ENCODE data around the gene CTNND2. TPM values are rescaled to one million over a fixed set of nuclear protein-coding genes. Genes with fewer than 3 reads are reported as not detected.

Gene CTNND2
- total RNA-seq, 1 donor from 2014 or later = not detected

GRCh38 chr5:11385251-11385900, 518.9 kb downstream of the CTNND2 start:
- intact Hi-C loops (cut with micrococcal nuclease) = no loop called here
- DNase-seq (ENCODE audit: low spot score) = no peak
- Mint-ChIP-seq H3K27ac (no peak overlapping the region), H3K4me3 (ENCODE audit: low read depth) (no peak overlapping the region), H3K9me3 (no peaks in the 10 kb centered on the region), H3K36me3 (ENCODE audit: low read depth) (no peaks in the 10 kb centered on the region), H3K27me3 (ENCODE audit: low read depth) (peaks cover 31% of the 10 kb centered on the region), H3K4me1 (ENCODE audit: low read depth) (peaks cover 4% of the 10 kb centered on the region)

DNA sequence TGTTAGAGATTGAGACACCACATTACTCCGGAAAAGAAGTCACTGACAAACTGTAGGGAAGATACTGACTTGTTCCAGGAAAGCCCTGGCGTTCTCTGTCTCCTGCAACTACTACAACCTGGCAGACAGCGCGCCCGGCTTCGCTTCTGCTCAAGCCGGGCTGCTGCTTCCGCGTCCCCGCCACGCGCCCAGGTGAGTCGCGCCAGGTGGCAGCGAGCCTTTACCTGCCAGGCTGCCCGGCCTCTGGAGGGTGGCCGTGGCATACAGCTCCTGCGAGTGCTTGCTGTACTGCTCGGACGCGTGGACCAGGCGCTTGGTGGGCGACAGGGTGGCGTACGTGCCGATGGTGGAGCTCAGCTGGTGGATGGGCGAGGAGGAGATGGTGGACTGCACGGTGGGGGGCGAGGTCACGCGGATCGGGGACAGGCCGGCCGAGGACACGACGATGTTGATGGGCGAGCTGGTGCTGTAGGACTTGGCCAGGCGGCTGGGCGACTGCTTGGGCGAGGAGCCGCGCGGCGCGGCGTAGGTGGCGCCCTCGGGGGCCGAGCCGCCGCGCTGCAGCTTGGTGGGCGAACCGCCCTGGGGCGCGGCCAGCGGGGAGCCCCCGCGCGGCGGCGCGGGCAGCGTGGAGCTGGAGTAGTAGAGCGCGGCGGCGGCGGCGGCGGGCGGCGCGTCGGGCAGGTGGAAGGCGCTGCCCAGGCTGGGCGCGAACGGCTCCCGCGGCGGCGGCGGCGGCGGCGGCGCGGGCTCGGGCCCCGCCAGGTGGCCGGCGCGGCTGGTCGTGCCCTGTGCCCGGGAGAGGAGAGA, 519.6 kb downstream of the CTNND2 start:
- Mint-ChIP-seq H3K27ac (no peak overlapping the region), H3K4me3 (ENCODE audit: low read depth) (no peak overlapping the region), H3K9me3 (no peaks in the 10 kb centered on the region), H3K4me1 (ENCODE audit: low read depth) (peaks cover 4% of the 10 kb centered on the region), H3K27me3 (ENCODE audit: low read depth) (peaks cover 31% of the 10 kb centered on the region), H3K36me3 (ENCODE audit: low read depth) (no peaks in the 10 kb centered on the region)
- DNase-seq (ENCODE audit: low spot score) = no peak
- intact Hi-C loops (cut with micrococcal nuclease) = no loop called here

DNA sequence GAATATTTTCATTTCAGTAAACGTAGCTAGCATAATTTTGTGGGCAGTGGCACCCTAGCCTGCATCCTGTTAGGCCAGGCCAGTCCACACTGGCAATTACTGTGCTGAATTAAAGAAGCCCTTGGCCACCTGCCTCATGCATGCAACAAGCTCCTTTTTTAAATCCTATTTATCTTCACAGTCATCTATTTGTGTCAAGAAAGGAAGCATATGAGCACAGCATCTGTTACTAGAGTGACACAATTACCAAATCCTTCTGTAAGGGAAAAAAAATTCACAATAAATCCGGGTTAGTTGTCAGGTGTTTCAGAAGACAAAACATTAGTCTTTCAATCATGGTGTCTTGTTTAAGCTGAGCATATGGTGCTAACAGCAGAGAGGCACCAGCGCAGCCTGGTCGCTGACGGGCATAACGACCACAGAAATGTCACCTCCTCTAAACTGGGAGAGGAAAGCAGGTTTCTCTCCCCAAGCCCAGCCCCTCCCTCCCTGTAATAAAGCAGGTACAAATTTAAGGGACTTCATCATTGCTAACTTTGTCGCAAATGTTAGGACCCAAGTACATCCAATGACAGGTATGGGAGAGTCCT, 520.6 kb downstream of the CTNND2 start:
- Mint-ChIP-seq H3K4me1 (ENCODE audit: low read depth) (peaks cover 4% of the 10 kb centered on the region), H3K27me3 (ENCODE audit: low read depth) (peaks cover 31% of the 10 kb centered on the region), H3K27ac (no peak overlapping the region), H3K36me3 (ENCODE audit: low read depth) (no peaks in the 10 kb centered on the region), H3K9me3 (no peaks in the 10 kb centered on the region), H3K4me3 (ENCODE audit: low read depth) (no peak overlapping the region)
- DNase-seq (ENCODE audit: low spot score) = no peak
- intact Hi-C loops (cut with micrococcal nuclease) = no loop called here

DNA sequence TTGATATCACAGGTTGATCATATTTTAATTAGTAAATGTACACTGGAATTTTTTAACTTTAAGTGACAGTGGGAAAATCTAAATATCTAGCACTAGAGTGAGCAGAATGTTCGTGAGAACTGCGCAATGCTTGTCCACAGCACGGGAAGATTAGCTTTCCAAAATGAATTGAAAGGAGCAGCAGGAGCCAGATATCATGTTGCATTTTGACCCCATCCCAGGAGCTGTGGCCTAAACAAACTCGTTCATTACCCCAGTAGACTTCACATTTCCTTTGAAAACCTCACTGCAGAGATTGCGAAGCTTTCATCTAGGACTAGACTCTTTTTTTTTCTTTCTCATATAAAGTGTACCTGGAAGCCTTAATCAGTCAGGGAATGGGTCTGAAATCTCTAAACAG, 525.8 kb downstream of the CTNND2 start:
- no peaks in the 10 kb centered on the region for H3K36me3 Mint-ChIP-seq (ENCODE audit: low read depth)
- intact Hi-C loops (cut with micrococcal nuclease) = no loop called here
- peaks cover 5% of the 10 kb centered on the region for H3K27me3 Mint-ChIP-seq (ENCODE audit: low read depth)
- DNase-seq (ENCODE audit: low spot score) = no peak
- no peaks in the 10 kb centered on the region for H3K4me1 Mint-ChIP-seq (ENCODE audit: low read depth)
- no peaks in the 10 kb centered on the region for H3K9me3 Mint-ChIP-seq
- H3K27ac Mint-ChIP-seq = no peak overlapping the region
- H3K4me3 Mint-ChIP-seq (ENCODE audit: low read depth) = no peak overlapping the region

DNA sequence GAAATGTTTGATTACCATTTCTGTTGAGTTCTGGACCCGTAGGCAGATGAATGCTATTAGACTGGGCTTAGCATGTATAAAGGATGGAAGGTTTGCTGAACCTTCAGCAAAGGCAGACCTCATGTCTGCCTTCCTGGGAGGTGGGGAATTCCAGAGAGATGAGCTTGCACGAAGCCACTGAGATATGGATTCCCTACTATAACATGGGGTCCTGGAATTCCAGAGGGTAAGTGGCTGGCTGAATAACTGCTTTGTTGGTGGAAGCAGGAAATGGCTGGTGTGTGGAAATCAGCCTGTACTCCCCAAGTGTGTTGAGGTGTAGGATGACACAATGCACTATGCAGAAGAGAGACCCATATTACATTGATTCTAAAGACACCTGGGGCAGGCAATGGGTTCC, 526.4 kb downstream of the CTNND2 start:
- intact Hi-C loops (cut with micrococcal nuclease) = no loop called here
- Mint-ChIP-seq H3K27ac (no peak overlapping the region), H3K9me3 (no peaks in the 10 kb centered on the region), H3K27me3 (ENCODE audit: low read depth) (peaks cover 1% of the 10 kb centered on the region), H3K36me3 (ENCODE audit: low read depth) (no peaks in the 10 kb centered on the region), H3K4me1 (ENCODE audit: low read depth) (no peaks in the 10 kb centered on the region), H3K4me3 (ENCODE audit: low read depth) (no peak overlapping the region)
- DNase-seq (ENCODE audit: low spot score) = no peak

DNA sequence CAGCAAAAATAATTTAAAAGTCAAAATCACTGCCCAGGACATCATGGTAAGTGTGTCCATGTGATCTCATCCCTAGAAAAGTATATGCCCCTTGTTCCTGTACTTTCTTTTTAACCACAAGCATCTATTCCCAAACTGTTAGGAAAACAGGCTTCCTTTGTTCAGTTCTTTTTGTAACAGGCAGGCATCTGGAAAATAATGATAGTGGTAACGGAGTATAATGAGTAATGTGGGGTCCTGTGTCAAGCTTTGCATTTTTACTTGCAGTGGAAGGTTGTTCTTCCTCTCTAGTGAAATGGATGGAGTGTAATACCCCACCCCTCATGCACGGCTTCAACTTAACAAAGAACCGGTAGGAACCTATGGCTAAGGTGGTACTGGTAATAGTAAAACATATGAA, 532.1 kb downstream of the CTNND2 start:
- Mint-ChIP-seq H3K9me3 (no peaks in the 10 kb centered on the region), H3K4me1 (ENCODE audit: low read depth) (no peaks in the 10 kb centered on the region), H3K27ac (no peak overlapping the region), H3K36me3 (ENCODE audit: low read depth) (no peaks in the 10 kb centered on the region), H3K27me3 (ENCODE audit: low read depth) (no peaks in the 10 kb centered on the region), H3K4me3 (ENCODE audit: low read depth) (no peak overlapping the region)
- intact Hi-C loops (cut with micrococcal nuclease) = no loop called here
- no peak for DNase-seq (ENCODE audit: low spot score)

GRCh38 chr5:11371021-11371420, 533.2 kb downstream of the CTNND2 start:
- no peak for DNase-seq (ENCODE audit: low spot score)
- Mint-ChIP-seq H3K27me3 (ENCODE audit: low read depth) (no peaks in the 10 kb centered on the region), H3K4me3 (ENCODE audit: low read depth) (no peak overlapping the region), H3K4me1 (ENCODE audit: low read depth) (no peaks in the 10 kb centered on the region), H3K27ac (no peak overlapping the region), H3K36me3 (ENCODE audit: low read depth) (no peaks in the 10 kb centered on the region), H3K9me3 (no peaks in the 10 kb centered on the region)
- intact Hi-C loops (cut with micrococcal nuclease) = no loop called here

- intact Hi-C loops (cut with micrococcal nuclease) = no loop called here
- DNase-seq (ENCODE audit: low spot score) = no peak
- no peaks in the 10 kb centered on the region for H3K27me3 Mint-ChIP-seq (ENCODE audit: low read depth)
- no peaks in the 10 kb centered on the region for H3K9me3 Mint-ChIP-seq
- no peak overlapping the region for H3K27ac Mint-ChIP-seq
- no peaks in the 10 kb centered on the region for H3K36me3 Mint-ChIP-seq (ENCODE audit: low read depth)
- no peak overlapping the region for H3K4me3 Mint-ChIP-seq (ENCODE audit: low read depth)
- H3K4me1 Mint-ChIP-seq (ENCODE audit: low read depth) = no peaks in the 10 kb centered on the region
Measured at GRCh38 chr5:11364531-11364930, 539.7 kb downstream of the CTNND2 start.

DNA sequence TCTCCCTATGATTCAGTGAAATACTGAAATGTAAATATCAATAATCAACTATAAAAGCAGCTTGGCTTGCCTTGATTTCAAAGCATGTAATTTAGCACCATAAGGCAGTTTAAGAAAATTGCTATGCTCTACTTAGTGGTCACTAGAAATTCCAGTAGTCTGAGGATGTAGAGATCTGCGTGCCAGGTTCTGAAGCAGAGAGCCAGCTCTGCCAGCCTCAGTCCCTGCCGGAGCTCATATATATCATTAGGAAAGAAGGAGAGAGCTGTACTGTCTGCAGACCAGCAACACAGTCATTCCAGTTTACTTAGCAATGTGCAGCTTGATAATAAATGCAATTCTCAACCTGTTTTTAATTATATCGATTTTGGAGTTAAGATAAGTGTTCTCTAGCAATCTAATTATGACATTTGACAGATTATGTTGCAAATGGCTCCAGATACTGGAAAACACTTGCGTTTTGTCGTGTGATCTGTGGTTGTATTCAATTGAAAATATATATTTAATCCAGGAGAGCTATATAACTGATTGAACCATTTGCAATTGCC, 540.5 kb downstream of the CTNND2 start:
- H3K9me3 Mint-ChIP-seq = no peaks in the 10 kb centered on the region
- no peaks in the 10 kb centered on the region for H3K4me1 Mint-ChIP-seq (ENCODE audit: low read depth)
- no peaks in the 10 kb centered on the region for H3K36me3 Mint-ChIP-seq (ENCODE audit: low read depth)
- no peaks in the 10 kb centered on the region for H3K27me3 Mint-ChIP-seq (ENCODE audit: low read depth)
- no peak overlapping the region for H3K4me3 Mint-ChIP-seq (ENCODE audit: low read depth)
- intact Hi-C loops (cut with micrococcal nuclease) = no loop called here
- no peak overlapping the region for H3K27ac Mint-ChIP-seq
- no peak for DNase-seq (ENCODE audit: low spot score)

GRCh38 chr5:11361768-11362167, 542.5 kb downstream of the CTNND2 start:
- H3K4me1 Mint-ChIP-seq (ENCODE audit: low read depth) = no peaks in the 10 kb centered on the region
- H3K27me3 Mint-ChIP-seq (ENCODE audit: low read depth) = no peaks in the 10 kb centered on the region
- H3K9me3 Mint-ChIP-seq = no peaks in the 10 kb centered on the region

DNA sequence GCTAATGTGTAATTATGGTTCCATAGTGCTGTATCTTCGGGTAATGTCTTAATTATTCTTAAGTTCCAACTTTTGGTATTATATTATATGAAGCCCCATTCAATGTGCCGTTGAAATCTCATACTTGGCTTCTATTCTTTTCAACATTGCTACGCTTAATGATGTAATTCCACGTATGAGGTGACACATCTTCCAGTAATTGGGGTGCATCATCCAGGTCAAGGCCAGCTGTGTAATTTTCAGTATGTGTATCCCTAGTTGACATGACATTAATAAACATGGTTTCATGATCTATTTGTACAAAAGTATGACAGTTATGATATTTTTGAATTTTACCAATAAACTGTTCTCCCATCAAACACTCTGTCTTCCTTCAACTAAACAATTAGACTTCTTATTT, 546.3 kb downstream of the CTNND2 start:
- no peak for DNase-seq (ENCODE audit: low spot score)
- no peak overlapping the region for H3K4me3 Mint-ChIP-seq (ENCODE audit: low read depth)
- intact Hi-C loops (cut with micrococcal nuclease) = no loop called here
- H3K4me1 Mint-ChIP-seq (ENCODE audit: low read depth) = no peaks in the 10 kb centered on the region
- H3K9me3 Mint-ChIP-seq = no peaks in the 10 kb centered on the region
- H3K27ac Mint-ChIP-seq = no peak overlapping the region
- H3K36me3 Mint-ChIP-seq (ENCODE audit: low read depth) = no peaks in the 10 kb centered on the region
- H3K27me3 Mint-ChIP-seq (ENCODE audit: low read depth) = no peaks in the 10 kb centered on the region

More at GRCh38 chr5:11361768-11362167, 542.5 kb downstream of the CTNND2 start:
- Mint-ChIP-seq H3K4me3 (ENCODE audit: low read depth) (no peak overlapping the region), H3K27ac (no peak overlapping the region), H3K36me3 (ENCODE audit: low read depth) (no peaks in the 10 kb centered on the region)
- no peak for DNase-seq (ENCODE audit: low spot score)
- intact Hi-C loops (cut with micrococcal nuclease) = no loop called here

DNA sequence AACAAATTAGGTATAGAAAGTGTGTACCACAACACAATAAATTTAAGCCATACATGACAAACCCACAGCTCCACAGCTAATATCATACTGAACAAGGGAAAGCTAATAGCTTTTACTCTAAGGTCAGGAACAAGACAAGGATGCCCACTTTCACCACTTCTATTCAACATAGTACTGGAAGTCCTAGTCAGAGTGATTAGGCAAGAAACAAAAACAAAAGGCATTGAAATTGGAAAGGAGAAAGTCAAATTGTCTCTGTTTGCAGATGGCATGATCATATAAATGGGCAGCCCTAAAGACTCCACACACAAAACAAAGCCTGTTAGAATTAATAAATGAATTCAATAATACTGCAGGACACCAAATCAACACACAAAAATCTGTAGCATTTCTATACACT, 548.8 kb downstream of the CTNND2 start:
- H3K27me3 Mint-ChIP-seq (ENCODE audit: low read depth) = no peaks in the 10 kb centered on the region
- no peak overlapping the region for H3K27ac Mint-ChIP-seq
- no peaks in the 10 kb centered on the region for H3K36me3 Mint-ChIP-seq (ENCODE audit: low read depth)
- intact Hi-C loops (cut with micrococcal nuclease) = no loop called here
- H3K9me3 Mint-ChIP-seq = no peaks in the 10 kb centered on the region
- H3K4me3 Mint-ChIP-seq (ENCODE audit: low read depth) = no peak overlapping the region
- no peak for DNase-seq (ENCODE audit: low spot score)
- no peaks in the 10 kb centered on the region for H3K4me1 Mint-ChIP-seq (ENCODE audit: low read depth)

- H3K4me1 Mint-ChIP-seq (ENCODE audit: low read depth) = no peaks in the 10 kb centered on the region
- H3K9me3 Mint-ChIP-seq = no peaks in the 10 kb centered on the region
- no peak overlapping the region for H3K4me3 Mint-ChIP-seq (ENCODE audit: low read depth)
Measured at GRCh38 chr5:11346336-11346735, 557.9 kb downstream of the CTNND2 start.

More at GRCh38 chr5:11346336-11346735, 557.9 kb downstream of the CTNND2 start:
- no peaks in the 10 kb centered on the region for H3K36me3 Mint-ChIP-seq (ENCODE audit: low read depth)
- H3K27ac Mint-ChIP-seq = no peak overlapping the region
- intact Hi-C loops (cut with micrococcal nuclease) = no loop called here
- H3K27me3 Mint-ChIP-seq (ENCODE audit: low read depth) = no peaks in the 10 kb centered on the region
- DNase-seq (ENCODE audit: low spot score) = no peak

All from activated T-helper 2 cell treated with anti-CD3 and anti-CD28 coated beads, Interferon-gamma antibody, Interleukin-2, Interleukin-4, amounts not matched to agents 10 μg/mL and 5 μg/mL and 100 μg/mL, durations not matched to agents 14 hours and 24 hours and 36 hours (primary cell).